ENCODE data around the gene DIDO1. TPM values are rescaled to one million over a fixed set of nuclear protein-coding genes. Genes with fewer than 3 reads are reported as not detected.
A peak's percentile ranks its signal among the peaks of the same experiment; 100 is the strongest.

DIDO1 gene
- total and polyA plus RNA-seq, 2 of the 13 experiments (the other 11 are each of a cell fraction or from before 2014, with no cell fraction given): 75.0 to 75.1 TPM

- TF ChIP-seq, protein P1, sequence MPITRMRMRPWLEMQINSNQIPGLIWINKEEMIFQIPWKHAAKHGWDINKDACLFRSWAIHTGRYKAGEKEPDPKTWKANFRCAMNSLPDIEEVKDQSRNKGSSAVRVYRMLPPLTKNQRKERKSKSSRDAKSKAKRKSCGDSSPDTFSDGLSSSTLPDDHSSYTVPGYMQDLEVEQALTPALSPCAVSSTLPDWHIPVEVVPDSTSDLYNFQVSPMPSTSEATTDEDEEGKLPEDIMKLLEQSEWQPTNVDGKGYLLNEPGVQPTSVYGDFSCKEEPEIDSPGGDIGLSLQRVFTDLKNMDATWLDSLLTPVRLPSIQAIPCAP (CRISPR knock-in tag; IDR thresholded peaks at IDR 0.05; ENCODE audit: low read depth): no peak; the same call in 1 of the 2 replicates
- no peak for TF ChIP-seq ZNF253 (CRISPR knock-in tag; IDR thresholded peaks at IDR 0.05; ENCODE audit: borderline replicate concordance)
- TF ChIP-seq ZBTB37 (CRISPR knock-in tag; IDR thresholded peaks at IDR 0.05): no peak
- TF ChIP-seq ZNF121 (CRISPR knock-in tag; IDR thresholded peaks at IDR 0.05): peak; percentile 86
- TF ChIP-seq SMAD1 (CRISPR knock-in tag; IDR thresholded peaks at IDR 0.05; ENCODE audit: borderline replicate concordance, low read depth): 0 out of 2 replicates have a peak, but pooled peaks have one; percentile 60
- no peak for TF ChIP-seq EEA1 (CRISPR knock-in tag; IDR thresholded peaks at IDR 0.05; ENCODE audit: borderline replicate concordance)
- peak; percentile 99 for TF ChIP-seq HDAC1 (CRISPR knock-in tag; IDR thresholded peaks at IDR 0.05)
- TF ChIP-seq, protein P2, sequence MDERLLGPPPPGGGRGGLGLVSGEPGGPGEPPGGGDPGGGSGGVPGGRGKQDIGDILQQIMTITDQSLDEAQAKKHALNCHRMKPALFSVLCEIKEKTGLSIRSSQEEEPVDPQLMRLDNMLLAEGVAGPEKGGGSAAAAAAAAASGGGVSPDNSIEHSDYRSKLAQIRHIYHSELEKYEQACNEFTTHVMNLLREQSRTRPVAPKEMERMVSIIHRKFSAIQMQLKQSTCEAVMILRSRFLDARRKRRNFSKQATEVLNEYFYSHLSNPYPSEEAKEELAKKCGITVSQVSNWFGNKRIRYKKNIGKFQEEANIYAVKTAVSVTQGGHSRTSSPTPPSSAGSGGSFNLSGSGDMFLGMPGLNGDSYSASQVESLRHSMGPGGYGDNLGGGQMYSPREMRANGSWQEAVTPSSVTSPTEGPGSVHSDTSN (CRISPR knock-in tag; IDR thresholded peaks at IDR 0.05): no peak
- TF ChIP-seq TP53 (CRISPR knock-in tag; conservative IDR thresholded peaks at IDR 0.05): 0 out of 2 replicates have a peak, but pooled peaks have one; percentile 51
- peak; percentile 57; the same call in 1 of the 2 replicates for TF ChIP-seq NKX3-1 (CRISPR knock-in tag; IDR thresholded peaks at IDR 0.05)
- no peak for TF ChIP-seq LBX2 (CRISPR knock-in tag; IDR thresholded peaks at IDR 0.05; ENCODE audit: borderline replicate concordance)
- TF ChIP-seq ZNF644 (CRISPR knock-in tag; IDR thresholded peaks at IDR 0.05; ENCODE audit: low read depth): peak; percentile 89
- TF ChIP-seq, protein P3, sequence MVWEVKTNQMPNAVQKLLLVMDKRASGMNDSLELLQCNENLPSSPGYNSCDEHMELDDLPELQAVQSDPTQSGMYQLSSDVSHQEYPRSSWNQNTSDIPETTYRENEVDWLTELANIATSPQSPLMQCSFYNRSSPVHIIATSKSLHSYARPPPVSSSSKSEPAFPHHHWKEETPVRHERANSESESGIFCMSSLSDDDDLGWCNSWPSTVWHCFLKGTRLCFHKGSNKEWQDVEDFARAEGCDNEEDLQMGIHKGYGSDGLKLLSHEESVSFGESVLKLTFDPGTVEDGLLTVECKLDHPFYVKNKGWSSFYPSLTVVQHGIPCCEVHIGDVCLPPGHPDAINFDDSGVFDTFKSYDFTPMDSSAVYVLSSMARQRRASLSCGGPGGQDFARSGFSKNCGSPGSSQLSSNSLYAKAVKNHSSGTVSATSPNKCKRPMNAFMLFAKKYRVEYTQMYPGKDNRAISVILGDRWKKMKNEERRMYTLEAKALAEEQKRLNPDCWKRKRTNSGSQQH (CRISPR knock-in tag; IDR thresholded peaks at IDR 0.05; ENCODE audit: low read depth): peak; percentile 89
- TF ChIP-seq, protein P4, sequence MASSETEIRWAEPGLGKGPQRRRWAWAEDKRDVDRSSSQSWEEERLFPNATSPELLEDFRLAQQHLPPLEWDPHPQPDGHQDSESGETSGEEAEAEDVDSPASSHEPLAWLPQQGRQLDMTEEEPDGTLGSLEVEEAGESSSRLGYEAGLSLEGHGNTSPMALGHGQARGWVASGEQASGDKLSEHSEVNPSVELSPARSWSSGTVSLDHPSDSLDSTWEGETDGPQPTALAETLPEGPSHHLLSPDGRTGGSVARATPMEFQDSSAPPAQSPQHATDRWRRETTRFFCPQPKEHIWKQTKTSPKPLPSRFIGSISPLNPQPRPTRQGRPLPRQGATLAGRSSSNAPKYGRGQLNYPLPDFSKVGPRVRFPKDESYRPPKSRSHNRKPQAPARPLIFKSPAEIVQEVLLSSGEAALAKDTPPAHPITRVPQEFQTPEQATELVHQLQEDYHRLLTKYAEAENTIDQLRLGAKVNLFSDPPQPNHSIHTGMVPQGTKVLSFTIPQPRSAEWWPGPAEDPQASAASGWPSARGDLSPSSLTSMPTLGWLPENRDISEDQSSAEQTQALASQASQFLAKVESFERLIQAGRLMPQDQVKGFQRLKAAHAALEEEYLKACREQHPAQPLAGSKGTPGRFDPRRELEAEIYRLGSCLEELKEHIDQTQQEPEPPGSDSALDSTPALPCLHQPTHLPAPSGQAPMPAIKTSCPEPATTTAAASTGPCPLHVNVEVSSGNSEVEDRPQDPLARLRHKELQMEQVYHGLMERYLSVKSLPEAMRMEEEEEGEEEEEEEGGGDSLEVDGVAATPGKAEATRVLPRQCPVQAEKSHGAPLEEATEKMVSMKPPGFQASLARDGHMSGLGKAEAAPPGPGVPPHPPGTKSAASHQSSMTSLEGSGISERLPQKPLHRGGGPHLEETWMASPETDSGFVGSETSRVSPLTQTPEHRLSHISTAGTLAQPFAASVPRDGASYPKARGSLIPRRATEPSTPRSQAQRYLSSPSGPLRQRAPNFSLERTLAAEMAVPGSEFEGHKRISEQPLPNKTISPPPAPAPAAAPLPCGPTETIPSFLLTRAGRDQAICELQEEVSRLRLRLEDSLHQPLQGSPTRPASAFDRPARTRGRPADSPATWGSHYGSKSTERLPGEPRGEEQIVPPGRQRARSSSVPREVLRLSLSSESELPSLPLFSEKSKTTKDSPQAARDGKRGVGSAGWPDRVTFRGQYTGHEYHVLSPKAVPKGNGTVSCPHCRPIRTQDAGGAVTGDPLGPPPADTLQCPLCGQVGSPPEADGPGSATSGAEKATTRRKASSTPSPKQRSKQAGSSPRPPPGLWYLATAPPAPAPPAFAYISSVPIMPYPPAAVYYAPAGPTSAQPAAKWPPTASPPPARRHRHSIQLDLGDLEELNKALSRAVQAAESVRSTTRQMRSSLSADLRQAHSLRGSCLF (CRISPR knock-in tag; IDR thresholded peaks at IDR 0.05; ENCODE audit: borderline replicate concordance): no peak
- peak; percentile 99 for TF ChIP-seq ESRRA (CRISPR knock-in tag; IDR thresholded peaks at IDR 0.05; ENCODE audit: low read depth)
- TF ChIP-seq ZFP36L2 (CRISPR knock-in tag; IDR thresholded peaks at IDR 0.05): no peak
- 0 out of 2 replicates have a peak, but pooled peaks have one; percentile 85 for TF ChIP-seq ZSCAN25 (CRISPR knock-in tag; IDR thresholded peaks at IDR 0.05)
These were observed 9.4 kb downstream of the DIDO1 start (continued) for GRCh38 chr20:62916703-62917476.

Measured in HepG2 (cell line).